SU-DHL-6 (cell line): ENCODE results near the gene KIF20A.

Experiments
- H2AFZ ChIP-seq: fragments of 200-600 bp; sonication (generic); 2 replicates; pipeline ENCODE4 v1.6.1; 2014; ENCODE audit warnings: low read depth, mild to moderate bottlenecking, moderate library complexity, mixed read lengths, antibody characterized with exemption, low read length; ENCODE audit not compliant: severe bottlenecking
- H3F3A ChIP-seq: fragments of 200-600 bp; shearing (Covaris generic); 2 replicates; pipeline ENCODE4 v1.6.0; 2016; ENCODE audit warnings: antibody characterized with exemption, mild to moderate bottlenecking; ENCODE audit not compliant: insufficient read depth
- H3K27ac ChIP-seq: fragments of 200-600 bp; sonication (generic); 2 replicates; pipeline ENCODE4 v1.5.1; 2016; ENCODE audit warnings: low read depth, mild to moderate bottlenecking, low read length, moderate library complexity, mixed read lengths
- H3K27me3 ChIP-seq: fragments of 200-600 bp; sonication (generic), shearing (Covaris generic); 2 replicates; pipeline ENCODE4 v1.6.0; 2014; ENCODE audit warnings: mild to moderate bottlenecking, low read length
- H3K36me3 ChIP-seq: fragments of 200-600 bp; sonication (generic); 2 replicates; pipeline ENCODE4 v1.6.1; 2014; ENCODE audit warnings: mild to moderate bottlenecking, low read length, mixed read lengths
- H3K4me2 ChIP-seq: fragments of 300-600, 200-600 bp; shearing (Covaris generic), sonication (generic); 2 replicates; pipeline ENCODE4 v1.6.0; 2014; ENCODE audit warnings: low read length, low read depth, mild to moderate bottlenecking; ENCODE audit not compliant: poor library complexity, severe bottlenecking
- H3K4me3 ChIP-seq: fragments of 200-600 bp; sonication (generic); 2 replicates; pipeline ENCODE4 v1.5.1; 2014; ENCODE audit warnings: antibody characterized with exemption, low read length, mild to moderate bottlenecking, mixed read lengths; ENCODE audit not compliant: insufficient read depth, poor library complexity, severe bottlenecking
- H3K79me2 ChIP-seq: fragments of 200-600 bp; sonication (generic); 2 replicates; pipeline ENCODE4 v1.6.1; 2014; ENCODE audit warnings: mild to moderate bottlenecking, low read length, moderate library complexity; ENCODE audit not compliant: insufficient read depth
- H3K9ac ChIP-seq: fragments of 200-600 bp; sonication (generic); 2 replicates; pipeline ENCODE4 v1.7.0; 2014; ENCODE audit warnings: mild to moderate bottlenecking, low read length
- H3K9me2 ChIP-seq: fragments of 200-600 bp; sonication (generic); replicated peaks from 2 replicates; pipeline ENCODE4 v1.6.1; 2014; ENCODE audit warnings: low read length; ENCODE audit not compliant: insufficient read depth
- H3K9me3 ChIP-seq: fragments of 200-600 bp; sonication (generic); 2 replicates; pipeline ENCODE4 v1.6.1; 2014; ENCODE audit warnings: low read length, mixed read lengths; ENCODE audit not compliant: insufficient read depth
- H4K20me1 ChIP-seq: fragments of 200-600 bp; sonication (generic); 2 replicates; pipeline ENCODE4 v1.6.1; 2014; ENCODE audit warnings: low read depth, mild to moderate bottlenecking, antibody characterized with exemption, low read length, moderate library complexity, mixed read lengths
- EZH2phosphoT487 ChIP-seq: fragments of 200-600 bp; sonication (generic), shearing (Covaris generic); conservative IDR thresholded peaks from 2 replicates; pipeline ENCODE4 v1.6.1; 2018; ENCODE audit warnings: mild to moderate bottlenecking, antibody characterized with exemption, low read length, moderate library complexity, mixed read lengths
- TF ChIP-seq, protein P1 (sequence below): fragments of 200-600 bp; sonication (generic); IDR thresholded peaks from one replicate; pipeline ENCODE4 v1.5.1; 2017; ENCODE audit warnings: antibody characterized with exemption, mild to moderate bottlenecking, low read length, moderate library complexity; ENCODE audit not compliant: insufficient read depth, poor library complexity, severe bottlenecking

Gene KIF20A

GRCh38 chr5:138229387-138229786, 50.5 kb downstream of the KIF20A start:
- H3K9ac ChIP-seq: no peak overlapping the region
- no peak for TF ChIP-seq EZH2phosphoT487
- TF ChIP-seq, protein P1, sequence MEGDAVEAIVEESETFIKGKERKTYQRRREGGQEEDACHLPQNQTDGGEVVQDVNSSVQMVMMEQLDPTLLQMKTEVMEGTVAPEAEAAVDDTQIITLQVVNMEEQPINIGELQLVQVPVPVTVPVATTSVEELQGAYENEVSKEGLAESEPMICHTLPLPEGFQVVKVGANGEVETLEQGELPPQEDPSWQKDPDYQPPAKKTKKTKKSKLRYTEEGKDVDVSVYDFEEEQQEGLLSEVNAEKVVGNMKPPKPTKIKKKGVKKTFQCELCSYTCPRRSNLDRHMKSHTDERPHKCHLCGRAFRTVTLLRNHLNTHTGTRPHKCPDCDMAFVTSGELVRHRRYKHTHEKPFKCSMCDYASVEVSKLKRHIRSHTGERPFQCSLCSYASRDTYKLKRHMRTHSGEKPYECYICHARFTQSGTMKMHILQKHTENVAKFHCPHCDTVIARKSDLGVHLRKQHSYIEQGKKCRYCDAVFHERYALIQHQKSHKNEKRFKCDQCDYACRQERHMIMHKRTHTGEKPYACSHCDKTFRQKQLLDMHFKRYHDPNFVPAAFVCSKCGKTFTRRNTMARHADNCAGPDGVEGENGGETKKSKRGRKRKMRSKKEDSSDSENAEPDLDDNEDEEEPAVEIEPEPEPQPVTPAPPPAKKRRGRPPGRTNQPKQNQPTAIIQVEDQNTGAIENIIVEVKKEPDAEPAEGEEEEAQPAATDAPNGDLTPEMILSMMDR: no peak
- H3K27ac ChIP-seq: no peak overlapping the region
- no peaks in the 10 kb centered on the region for H3F3A ChIP-seq
- H3K36me3 ChIP-seq: no peaks in the 10 kb centered on the region
- H4K20me1 ChIP-seq: no peaks in the 10 kb centered on the region
- no peak overlapping the region for H3K4me2 ChIP-seq
- no peaks in the 10 kb centered on the region for H3K27me3 ChIP-seq
- 0 out of 2 replicates have a peak, but pooled peaks cover 4% of the 10 kb centered on the region for H3K9me3 ChIP-seq
- H3K9me2 ChIP-seq: no peaks in the 10 kb centered on the region
- no peaks in the 10 kb centered on the region for H3K79me2 ChIP-seq
- no peak overlapping the region for H2AFZ ChIP-seq
- no peak overlapping the region for H3K4me3 ChIP-seq

DNA sequence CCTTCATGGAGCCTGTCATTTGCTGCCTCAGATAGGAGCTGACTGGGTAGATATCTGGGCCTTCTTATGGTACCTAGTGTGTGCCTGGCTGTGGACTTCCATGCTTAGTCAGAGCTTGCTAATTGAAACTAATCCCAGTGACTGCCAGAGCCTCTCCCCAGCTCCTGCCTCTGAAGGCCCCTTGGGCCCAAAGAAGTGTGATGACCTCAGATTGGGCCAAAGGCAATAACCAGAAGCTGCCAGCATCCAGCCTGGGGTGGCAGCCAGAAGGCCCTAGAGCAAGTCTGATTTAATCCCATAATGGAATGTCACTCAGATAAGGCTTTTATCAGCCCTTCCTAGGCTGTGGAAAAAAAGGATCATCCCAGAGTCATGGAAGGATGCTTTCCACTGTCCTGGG, 51.3 kb downstream of the KIF20A start:
- Histone ChIP-seq H3K36me3 (no peaks in the 10 kb centered on the region), H4K20me1 (no peaks in the 10 kb centered on the region), H3K79me2 (no peaks in the 10 kb centered on the region), H3K9me2 (no peaks in the 10 kb centered on the region), H2AFZ (no peak overlapping the region), H3K4me2 (no peak overlapping the region), H3K9ac (no peak overlapping the region), H3K27ac (no peak overlapping the region), H3K4me3 (no peak overlapping the region), H3F3A (no peaks in the 10 kb centered on the region), H3K27me3 (no peaks in the 10 kb centered on the region), H3K9me3 (0 out of 2 replicates have a peak, but pooled peaks cover 4% of the 10 kb centered on the region)
- TF ChIP-seq, protein P1: no peak
- no peak for TF ChIP-seq EZH2phosphoT487

DNA sequence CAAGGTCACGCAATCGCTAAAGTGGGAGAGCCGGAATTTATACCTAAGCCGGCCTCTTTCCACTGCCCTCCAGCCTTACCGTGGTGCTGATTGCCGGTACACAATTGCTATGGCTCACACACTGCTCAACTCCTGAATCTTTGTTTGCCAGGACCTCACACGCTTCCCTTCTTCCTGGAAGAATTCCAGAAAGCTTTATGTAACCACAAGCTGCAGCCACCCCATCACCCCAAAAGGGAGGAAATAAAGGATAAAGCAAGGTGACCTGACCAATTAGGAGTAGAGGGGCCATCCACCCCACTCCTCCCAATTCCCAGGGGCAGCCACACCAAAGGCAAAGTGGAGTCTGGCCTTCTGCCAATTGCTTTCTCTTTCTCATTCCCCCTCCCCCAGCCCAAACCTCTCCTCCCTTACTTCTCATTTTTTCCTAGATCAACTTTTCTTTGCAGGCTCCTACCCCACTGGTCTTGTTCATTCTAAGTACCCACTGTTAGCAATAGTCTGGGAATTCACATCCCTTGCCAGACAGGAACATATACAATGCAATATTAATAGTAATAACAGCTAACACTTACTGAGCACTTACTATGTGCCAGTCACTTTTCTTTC, 52.2 kb downstream of the KIF20A start:
- Histone ChIP-seq H3F3A (no peaks in the 10 kb centered on the region), H3K9ac (no peak overlapping the region), H3K4me3 (no peak overlapping the region), H3K4me2 (no peak overlapping the region), H3K79me2 (no peaks in the 10 kb centered on the region), H3K9me3 (0 out of 2 replicates have a peak, but pooled peaks cover 4% of the 10 kb centered on the region), H2AFZ (no peak overlapping the region), H3K27me3 (no peaks in the 10 kb centered on the region), H4K20me1 (no peaks in the 10 kb centered on the region), H3K27ac (no peak overlapping the region), H3K9me2 (no peaks in the 10 kb centered on the region), H3K36me3 (no peaks in the 10 kb centered on the region)
- TF ChIP-seq, protein P1: no peak
- no peak for TF ChIP-seq EZH2phosphoT487
